HG02885 (cell line): ENCODE results near the gene FBXO22.
"Not testable (repeated sequence)": the region's sequence is repeated elsewhere in the genome, so short reads cannot be mapped to it uniquely, and the experiment has no call there.

Experiments used
- ATAC-seq: cut with Tn5 transposase; IDR thresholded peaks from one replicate; pipeline ENCODE4 v1.9.1; 2021; ENCODE audit warnings: mild to moderate bottlenecking; ENCODE audit not compliant: unreplicated experiment, poor library complexity

The FBXO22 gene

DNA sequence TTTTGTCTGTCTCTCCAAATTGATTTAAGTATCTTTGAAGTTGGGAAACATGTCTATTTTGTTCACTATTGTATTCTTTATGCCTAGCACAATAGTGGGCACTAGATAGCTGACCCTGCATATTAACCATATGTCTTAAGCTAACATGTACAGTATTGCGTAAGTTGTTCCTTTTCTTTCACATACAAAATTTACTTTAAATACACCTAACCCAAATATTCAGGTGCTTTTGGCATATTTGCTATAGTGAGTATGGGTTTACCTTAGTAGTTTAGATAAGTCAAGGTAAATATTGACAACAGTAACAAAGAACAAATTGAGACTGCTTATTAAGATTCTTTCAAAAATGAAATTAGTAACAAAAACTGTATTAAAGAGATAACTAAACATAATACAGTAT, 57.7 kb downstream of the FBXO22 start:
- ATAC-seq, result no peak

DNA sequence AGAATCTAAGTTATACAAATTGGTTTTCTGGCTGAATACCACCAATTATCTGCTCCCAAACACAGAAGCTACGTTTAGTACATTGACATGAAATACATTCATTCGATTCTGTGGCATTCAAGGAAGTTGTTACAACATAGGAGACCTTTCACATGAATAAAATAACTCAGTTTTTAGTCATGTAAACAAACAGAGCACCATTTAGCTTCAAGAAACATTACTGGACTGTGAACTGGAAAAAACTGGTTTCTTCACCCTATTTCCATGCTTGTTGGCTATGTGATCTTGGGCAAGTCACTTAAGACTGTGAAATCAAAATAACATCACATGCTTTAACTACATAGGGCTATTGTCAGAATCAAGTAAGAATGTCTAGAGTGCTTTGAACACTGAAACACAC, 62.4 kb downstream of the FBXO22 start:
- no peak for ATAC-seq

DNA sequence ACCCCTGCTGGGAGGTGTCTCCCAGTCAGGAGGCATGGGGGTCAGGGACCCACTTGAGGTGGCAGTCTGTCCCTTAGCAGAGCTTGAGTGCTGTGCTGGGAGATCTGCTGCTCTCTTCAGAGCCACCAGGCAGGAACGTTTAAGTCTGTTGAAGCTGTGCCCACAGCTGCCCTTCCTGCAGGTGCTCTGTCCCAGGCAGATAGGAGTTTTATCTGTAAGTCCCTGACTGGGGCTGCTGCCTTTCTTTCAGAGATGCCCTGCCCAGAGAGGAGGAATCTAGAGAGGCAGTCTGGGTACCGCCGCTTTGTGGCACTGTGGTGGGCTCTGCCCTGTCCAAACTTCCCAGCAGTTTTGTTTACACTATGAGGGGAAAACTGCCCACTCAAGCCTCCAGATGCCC, 73.1 kb downstream of the FBXO22 start:
- not testable (repeated sequence) for ATAC-seq

DNA sequence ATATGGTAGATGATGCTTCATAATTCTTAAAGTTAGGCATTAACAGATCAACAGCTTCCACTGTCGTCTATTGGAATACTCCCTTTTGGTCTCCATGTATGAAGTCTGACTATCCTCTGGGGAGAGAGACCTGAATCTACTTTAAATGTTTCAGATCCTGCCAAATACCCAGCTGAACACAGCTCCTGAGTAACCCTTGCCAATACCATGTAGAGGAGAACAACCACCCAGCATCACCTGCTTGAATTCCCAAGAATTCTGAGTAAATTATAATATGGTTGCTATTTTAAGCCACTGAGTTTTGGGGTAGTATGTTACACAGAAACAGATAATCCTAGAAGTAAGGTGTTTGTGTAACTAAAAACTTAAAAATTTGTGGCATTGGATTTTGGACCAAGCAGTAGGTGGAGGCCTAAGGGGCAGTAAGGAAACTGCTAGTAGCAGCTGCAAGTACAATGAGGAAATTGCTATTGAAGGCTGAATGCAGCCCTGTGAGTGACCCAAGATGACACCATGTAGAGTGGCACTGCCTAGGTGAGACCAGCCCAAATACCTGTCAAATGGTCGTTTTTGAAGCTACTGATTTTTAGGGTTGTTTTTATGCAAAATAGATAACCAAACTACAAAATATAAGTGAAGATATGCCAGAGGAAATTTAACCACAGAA, 77.6 kb downstream of the FBXO22 start:
- no peak for ATAC-seq

DNA sequence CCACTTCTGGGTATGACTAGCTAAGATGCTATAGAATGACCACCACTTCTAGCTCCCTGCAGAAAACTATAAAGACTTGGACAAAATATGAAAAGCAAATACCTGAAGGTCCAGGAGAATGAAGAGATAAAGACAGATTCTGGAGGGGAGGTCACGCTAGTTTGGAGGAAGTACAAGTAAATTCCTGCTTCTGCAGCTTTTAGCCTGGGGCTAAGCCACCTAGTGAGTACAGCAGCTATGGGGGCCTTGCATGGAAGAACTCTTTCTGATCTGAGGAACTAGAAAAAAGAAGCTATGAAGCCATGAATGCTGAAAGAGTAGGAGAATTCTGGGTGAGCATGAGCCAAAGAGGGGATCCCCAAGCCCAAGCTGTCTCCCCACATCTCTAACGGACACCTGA, 78.8 kb downstream of the FBXO22 start:
- ATAC-seq, result no peak

DNA sequence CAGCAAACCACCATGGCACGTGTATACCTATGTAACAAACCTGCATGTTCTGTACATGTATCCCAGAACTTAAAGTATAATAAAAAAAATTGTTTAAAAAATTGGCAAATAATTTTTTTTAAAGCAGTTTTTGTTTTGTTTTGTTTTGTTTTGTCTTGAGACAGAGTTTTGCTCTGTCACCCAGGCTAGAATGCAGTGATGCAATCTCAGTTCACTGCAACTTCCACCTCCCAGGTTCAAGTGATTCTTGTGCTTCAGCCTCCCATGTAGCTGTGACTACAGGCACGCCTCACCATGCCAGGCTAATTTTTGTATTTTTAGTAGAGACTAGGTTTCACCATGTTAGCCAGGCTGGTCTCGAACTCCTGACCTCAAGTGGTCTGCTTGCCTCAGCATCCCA, 81.0 kb downstream of the FBXO22 start:
- ATAC-seq, result not testable (repeated sequence)

DNA sequence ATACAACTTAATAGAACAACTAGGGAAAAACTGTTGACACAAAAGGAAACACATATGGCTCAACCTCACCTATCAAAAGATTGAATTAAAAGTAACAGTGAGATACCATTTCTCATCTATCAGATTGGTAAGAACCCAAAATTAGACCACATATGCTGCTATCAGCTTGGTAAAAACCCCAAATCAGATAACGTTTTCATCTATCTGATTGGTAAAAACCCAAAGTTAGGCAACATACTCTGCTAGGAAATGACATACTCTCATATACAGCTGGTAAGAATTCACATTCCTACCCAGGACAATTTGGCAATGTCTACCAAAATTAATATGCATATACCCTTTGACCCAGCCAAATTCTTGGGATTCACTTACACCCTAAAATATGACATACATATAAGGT, 82.3 kb downstream of the FBXO22 start:
- no peak for ATAC-seq

DNA sequence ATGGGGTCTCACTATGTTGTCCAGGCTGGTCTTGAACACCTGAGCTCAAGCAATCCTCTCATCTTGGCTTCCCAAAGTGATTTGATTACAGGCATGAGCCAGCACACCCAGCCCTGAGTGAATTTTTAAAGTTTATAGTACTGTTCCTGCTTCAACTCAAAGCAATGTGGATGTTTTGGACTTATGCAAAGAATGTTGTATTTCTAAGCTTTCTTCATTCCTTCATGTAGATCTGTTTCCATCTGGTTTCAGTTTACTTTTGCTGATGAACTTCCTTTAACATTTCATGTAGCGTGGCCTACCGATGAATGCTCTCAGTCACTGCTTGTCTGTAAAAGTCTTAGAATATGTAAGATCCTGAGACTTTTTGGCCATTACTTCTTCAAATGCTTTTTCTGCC, 85.4 kb downstream of the FBXO22 start:
- ATAC-seq, result no peak

DNA sequence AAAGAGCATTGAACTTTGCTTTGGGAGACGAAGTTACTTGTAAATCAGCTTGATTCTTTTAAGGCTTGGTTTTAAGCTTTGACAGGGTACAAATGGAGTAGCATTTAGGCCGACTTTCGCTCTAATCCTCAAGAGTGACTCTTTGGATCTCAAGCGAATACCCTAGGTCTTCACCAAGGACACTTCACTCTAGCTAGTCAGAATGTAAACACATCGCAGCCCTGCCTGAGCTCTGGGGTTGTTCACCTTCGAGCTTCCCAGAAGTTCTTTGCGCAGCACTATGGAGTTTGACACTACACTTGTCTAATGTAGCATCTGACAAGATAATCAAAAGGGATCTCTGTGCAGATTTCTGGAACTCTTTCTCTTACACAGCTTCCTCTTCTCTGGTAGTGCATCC, 86.2 kb downstream of the FBXO22 start:
- ATAC-seq, result no peak
